HG03139 (cell line): ENCODE results near the gene BEND3.
A peak's percentile ranks its signal among the peaks of the same experiment; 100 is the strongest.
"Not testable (repeated sequence)": the region's sequence is repeated elsewhere in the genome, so short reads cannot be mapped to it uniquely, and the experiment has no call there.

ENCODE experiments used
- ATAC-seq: cut with Tn5 transposase; IDR thresholded peaks from one replicate; pipeline ENCODE4 v1.9.1; 2021; ENCODE audit not compliant: unreplicated experiment

BEND3 gene

DNA sequence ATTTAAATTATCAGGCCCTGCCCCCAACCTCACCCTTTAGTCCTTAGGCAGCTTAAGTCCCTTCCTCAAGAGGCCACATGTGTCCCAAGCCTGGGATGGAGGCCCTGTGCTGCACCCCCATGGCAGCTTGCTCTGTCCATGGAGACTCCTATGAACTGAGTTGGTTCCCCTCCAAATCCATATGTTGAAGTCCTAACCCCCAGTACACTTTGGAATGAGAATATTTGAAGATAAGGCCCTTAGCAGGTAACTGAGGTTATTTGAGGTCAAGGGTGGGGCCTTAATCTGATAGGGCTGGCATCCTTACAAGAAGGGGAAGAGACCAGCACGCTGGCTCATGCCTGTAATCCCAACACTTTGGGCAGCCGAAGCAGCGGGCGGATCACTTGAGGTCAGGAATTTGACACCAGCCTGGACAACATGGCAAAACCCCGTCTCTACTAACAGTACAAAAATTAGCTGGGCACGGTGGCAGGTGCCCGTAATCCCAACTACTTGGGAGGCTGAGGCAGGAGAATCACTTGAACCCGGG is 6.7 kb upstream of the BEND3 start:
- ATAC-seq, result no peak

DNA sequence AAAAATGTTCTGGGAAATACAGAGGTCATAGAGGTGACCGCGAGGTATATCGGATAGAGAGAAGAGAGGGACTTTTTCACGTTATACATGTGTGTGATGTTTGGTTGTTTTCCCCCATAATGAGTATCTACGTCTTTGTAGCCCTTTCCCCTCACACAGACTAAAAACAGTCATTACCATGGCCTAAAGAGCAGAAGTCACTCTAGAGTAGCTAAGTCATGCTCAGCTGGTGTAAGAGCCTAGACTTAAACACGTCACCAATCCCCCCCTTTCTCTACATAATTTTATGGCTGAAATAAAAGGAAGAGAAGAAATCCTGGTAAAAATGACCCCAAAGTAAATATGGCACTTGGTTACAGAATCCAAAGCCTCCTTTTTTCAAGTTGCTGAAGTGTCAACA is 6.0 kb upstream of the BEND3 start:
- no peak for ATAC-seq

DNA sequence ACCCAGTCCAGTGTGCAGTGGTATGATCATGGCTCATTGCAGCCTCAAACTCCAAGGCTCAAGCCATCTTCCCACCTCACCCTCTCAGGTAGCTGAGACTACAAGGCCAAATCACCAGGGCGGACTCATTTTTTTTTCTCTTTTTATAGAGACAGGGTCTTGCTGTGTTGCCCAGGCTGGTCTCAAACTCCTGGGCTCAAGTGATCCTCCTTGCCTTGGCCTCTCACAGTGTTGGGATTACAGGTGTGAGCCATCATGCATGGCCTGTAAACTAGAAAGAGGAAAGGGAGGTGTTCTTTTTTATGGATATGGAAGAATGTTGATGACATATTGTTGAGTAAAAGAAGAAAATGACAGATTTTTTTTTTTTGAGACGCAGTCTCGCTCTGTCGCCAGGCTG is 5.1 kb upstream of the BEND3 start:
- no peak for ATAC-seq

DNA sequence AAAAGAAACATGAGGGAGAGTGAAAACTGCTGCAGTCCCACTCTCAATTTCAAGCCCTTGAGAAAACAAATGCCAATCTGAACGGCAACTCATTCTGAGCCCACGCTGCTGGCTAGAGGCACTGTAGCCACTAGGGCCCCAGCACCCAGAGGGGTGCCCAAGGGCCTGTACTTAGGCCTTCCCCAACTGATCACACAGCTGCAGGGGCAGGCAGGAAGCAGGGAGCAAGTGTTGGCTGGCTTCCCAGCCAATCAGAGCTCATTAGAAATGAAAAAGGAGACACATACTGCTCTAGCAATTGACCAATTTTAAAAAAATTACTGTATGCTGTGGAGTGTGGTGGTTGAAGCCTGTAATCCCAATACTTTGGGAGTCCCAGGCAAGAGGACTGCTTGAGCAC is 3.7 kb upstream of the BEND3 start:
- no peak for ATAC-seq

DNA sequence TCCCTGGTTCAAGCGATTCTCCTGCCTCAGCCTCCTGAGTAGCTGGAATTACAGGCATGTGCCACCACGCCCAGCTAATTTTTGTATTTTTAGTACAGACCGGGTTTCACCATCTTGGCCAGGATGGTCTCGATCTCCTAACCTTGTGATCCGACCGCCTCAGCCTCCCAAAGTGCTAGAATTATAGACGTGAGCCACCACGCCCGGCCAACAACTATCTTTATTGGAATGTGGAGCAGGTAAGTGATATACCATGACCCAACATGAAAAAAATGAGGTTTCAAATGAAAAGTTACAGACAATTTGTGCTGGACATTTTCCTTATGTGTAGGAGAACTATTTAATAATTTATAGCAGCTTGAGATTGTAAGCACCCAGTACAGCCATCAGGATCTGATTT is 3.2 kb upstream of the BEND3 start:
- ATAC-seq, result not testable (repeated sequence)

DNA sequence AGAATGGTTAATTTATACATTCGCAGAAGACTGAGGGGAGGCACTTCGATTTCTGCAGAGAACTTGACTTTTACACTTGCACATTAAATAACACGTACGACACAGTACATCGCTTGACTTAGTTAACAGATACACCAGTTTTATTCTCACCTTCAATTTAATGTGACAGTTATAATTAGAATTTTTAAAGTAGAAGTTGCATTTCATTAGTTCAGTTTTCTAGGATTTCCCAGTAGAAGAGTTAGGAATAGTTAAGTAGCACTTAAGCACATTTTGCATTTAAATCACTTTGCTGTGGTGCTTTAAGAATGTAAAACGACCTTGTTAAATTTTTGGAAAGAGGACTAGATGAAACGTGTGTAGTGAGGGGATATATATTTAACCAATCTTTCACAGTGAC is 1.6 kb upstream of the BEND3 start:
- ATAC-seq, result no peak

DNA sequence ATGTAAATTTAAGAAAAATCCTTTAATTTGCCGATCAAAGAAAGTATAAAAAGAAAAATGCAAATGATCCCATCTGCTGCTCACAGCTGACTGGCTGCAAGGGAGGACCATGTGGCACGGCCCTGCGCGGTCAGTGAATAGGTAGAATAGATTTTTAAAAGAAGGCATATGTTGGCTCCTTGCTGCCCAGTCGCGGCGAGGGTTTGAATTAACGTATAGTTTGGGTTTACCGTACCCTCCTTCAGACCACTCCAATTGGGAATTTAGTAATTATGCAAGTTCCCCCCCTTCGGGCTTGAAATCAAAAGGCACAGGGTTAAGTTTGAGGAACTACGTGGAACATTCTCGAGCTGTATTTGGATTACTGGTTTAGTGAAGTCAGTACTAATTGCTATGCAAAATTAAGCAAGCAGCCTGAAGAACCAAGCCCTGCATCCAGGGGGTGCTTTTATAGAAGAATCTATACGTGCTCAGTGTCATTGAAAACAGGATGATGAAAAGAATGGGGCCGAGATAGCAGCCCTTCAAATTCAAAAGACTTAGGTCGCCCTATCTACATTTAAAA is 1.1 kb upstream of the BEND3 start:
- no peak for ATAC-seq

DNA sequence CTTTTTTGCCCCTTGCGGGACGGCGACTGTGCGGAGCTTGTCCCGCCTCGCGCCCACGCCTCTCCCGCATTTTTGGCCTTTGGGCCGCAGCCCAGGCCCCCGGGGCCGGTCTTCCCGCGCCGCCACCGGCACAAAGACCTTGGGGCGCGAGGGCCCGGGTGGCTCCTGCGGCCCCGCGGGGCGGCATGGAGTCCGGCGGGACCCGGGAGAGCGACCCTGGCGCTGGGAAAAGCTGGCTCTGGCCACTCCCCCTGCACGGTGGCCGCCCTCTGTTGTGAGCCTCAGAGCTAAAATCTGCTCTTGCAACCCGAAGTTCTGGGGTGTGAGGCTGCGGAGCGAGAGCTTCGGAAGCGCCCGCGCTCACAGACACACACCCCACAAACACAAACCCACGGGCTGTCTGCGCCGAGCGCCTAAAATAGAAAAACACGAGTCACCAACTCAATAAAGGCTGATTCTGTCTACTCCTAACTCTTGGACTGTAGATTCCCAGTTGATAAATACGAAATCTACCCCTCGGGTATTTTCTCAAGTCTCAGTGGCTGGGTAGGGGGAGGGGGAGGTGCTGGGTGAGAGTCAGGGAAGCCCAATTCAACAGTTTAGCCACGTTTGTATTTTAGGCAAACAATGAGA is 496 bp upstream of the BEND3 start:
- no peak for ATAC-seq

DNA sequence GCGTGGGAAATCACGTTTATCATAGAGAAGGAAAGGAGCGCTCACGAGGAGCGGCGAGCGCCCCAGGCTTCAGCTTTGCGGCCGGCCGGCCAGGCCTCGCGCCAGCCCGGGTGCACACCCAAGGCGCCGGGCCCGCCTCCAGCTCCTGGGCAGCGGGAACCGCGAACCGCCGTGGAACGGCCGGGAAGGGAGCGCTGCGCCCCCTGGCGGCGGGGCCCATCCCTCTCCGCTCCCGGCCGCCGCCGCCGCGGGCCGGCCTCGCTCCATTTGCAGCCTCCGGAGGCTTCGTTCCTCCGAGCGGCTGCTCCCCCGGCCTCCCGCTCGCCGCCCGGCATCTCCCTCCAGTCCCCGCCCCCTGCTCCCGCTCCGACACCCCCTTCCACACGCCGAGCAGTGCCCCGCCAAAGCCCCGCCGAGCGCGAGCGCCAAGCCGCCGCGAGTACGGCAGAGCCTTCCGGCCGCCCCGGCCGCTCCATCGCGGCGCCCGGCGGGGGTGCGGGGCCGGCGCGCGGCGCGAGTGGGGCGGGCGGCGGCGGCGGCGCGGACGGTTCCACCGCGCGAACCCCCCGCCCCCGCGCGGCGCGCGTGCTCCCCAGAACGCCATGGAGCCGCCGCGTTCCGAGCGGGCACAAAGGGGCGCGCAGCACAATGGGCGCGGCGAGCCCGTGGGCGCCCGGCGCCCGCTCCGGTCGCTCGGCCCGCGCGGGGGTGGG is 946 bp downstream of the BEND3 start:
- peak; percentile 56 for ATAC-seq

DNA sequence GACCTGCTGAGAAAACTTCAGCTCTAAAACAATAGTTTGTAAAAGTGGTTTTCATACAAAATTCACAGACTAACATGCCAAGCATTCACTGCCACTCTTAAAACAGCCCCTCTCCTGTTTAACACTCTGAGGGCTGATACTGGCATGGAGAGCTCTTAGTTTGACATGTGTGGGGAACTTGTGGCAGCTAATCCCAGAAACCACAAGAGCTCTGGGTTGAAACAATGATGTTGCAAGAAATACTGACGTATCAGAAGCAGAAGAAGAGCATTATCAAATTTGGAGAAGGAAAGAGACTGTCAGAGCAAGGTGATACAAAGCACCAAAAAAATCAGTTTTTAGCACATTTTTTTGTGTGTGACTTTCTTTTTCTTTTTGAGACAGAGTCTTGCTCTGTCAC is 5.1 kb downstream of the BEND3 start:
- no peak for ATAC-seq

DNA sequence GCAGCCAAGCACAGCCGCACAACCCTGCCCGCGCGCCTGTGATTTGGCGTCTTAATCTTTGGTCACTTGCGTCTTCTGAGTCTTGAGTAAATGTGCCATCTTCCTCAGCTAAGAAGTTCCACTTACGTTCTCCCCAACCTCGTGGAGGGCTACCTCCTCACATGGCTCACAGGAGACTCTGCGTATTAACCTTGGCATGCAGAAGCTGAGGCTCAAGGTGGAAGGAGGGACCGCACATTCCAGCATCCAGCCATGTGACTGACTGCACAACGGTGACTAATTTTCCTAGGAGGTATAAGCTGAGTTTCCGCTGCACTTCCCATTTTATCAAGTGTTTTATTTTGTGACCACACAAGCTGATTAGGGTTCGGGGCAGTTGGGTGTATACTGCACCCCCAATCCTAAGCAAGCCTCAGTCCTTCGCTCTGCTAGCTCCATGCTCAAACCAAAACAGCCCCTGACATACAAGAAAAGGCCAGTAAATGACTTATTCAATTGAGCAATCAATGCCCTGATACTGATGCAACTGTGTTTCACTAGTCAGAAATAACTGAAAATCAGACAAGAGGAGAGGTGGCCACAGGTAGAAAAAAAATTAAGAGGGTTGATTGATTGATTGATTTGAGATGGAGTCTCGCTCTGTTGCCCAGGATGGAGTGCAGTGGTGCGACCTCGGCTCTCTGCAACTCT is 7.0 kb downstream of the BEND3 start:
- ATAC-seq, result no peak

DNA sequence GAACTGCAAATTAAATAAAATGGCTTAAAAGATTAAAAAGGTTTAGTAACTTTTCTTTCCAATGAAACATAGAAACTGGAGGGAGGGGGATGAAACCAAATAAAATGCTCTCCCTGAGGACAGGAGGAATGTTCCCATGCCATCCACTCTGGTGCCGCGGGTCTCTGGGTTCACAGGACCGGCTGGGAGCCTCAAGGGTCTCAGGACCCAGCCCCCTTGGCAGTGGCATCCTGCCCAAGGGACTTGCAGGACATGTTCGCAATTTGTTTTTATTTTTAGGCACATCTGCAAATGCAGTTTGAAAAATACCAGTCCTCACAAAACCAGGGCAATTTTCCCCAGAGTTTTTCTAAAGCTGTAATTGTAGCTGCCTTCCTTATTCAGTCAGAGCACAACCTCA is 7.5 kb downstream of the BEND3 start:
- ATAC-seq, result no peak

DNA sequence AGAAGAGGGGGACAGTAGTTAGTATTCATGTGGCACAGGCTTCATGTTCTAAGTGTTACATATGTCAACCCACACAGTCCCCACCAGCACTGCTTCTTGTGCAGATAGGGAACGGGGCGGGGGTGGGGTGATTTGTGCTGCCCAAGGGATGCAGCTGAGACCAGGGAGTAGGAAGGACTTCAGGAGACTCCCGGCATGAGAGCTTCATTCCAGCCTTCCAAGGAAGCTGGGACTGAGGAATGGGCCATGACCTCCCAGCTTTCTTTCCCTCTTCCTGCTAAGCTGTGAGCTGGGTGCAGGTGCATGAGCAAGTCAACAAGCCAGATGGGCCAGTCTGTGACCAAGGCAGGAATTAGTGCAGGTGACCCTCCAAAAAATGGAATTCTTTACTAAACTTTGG is 9.2 kb downstream of the BEND3 start:
- ATAC-seq, result no peak

DNA sequence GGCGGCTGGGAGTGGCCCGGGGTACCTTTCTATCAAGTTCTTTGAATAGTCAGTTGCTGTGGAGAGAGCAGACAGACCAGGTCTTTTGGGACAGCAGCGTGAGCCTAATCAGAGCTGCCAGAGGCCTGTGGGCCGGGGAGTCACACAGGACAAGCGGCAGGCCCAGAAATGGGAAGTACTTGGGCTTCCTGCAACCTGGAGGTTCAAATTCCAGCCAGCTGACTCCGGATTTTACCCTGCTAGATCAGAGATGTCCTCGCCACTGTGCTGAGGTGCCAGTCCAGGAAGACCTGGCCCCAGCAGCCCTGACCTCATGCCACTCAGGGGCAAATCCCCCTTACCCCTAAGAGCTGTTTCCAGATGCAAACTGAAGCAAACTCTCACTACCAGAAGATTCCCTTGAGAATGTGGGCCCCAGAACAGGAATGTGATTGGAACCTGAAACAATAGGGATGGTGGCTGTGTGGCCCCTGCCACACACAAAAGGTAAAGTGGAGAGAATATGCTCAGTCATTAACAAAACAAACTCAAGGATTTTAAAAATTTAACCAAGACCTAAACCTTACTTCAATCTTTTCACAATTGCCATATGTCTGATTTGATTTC is 9.7 kb downstream of the BEND3 start:
- ATAC-seq, result no peak

DNA sequence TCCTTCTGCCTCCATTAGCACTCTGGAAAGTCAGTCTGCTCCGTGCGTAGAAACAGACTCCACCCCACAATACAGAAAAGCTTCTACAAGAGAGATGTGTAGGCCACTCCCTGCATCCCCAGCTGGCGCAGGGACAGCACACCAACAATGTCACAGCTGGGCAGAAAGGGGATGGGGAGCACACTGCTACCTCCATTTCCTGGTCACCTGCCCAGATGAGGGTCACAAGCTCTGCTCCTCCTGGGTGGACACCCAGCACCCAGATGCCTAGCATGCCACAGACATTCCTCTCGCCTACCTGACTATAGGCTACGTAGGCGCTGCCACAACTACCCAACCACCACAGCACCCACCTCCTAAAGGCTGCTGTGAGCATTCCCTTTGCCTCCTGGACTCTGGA is 12.2 kb downstream of the BEND3 start:
- ATAC-seq, result no peak

DNA sequence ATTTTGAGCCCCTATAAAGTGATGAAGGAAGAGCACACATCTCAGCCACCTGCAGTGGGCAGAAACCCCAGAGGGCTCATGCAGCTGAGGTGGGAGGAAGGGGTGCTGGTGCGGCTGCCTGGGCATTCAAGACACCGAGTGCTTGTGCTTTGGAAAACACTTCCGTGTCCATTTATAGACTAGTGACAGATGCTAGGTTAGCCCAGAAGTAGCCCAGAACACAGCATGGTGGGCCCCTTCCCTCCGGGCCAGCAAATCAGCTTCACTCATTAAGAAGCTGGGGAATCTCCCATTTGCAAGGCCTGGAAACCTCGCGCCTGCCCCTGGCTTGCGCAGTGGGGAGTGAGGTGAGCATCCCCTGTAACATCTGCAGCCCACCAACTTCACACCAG is 12.9 kb downstream of the BEND3 start:
- no peak for ATAC-seq

DNA sequence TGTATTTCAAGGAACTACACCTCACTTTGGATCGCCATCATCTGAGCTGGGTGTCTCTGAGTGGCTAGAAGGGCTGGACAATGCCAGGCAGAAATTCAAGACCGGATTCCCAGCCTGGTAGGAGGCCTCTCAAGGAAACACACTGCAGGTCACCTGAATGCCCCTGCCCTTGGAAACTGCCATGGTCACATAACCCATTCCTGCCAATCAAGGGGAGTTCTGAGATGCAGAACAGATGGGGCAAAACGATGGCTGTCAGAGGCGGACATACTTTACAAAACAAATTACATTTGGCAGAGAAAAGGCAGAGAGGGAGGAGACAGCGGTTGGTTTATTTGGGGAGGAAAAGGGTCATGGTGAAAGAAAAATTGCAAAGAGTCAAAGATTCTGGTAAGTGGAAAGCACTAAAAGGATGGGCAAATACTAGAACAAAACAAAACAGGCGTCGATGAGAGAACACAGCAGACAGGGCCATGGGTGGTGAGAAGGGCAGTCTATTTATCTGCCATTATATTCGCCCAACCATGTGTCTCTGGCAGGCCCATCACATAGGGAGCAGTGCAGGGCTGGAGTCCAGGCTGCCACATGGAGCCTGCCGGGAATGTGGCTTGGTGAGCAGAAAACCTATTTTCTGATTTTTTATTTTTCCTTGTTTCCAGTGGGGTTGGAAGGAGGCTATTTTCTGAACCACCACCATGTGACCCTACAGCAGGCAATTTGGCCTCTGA is 13.5 kb downstream of the BEND3 start:
- ATAC-seq, result no peak

DNA sequence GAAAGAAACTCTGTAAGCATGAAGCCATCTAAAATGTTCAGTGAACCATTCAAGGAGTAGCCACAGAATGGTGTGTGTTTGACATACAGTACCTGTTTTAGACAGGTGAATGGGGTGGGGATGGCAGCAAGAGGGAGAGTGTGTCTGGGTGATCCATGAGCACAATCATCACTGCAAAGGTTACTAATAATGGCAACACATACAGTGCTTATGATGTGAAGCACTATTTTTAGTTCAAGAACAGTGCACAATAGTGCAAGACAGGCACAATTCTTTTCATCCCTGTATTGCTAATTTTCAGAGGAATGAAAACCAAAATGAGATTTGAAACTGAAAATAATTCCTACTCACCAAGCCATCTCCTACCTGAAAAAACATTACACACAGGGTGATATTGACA is 14.1 kb downstream of the BEND3 start:
- ATAC-seq, result no peak

DNA sequence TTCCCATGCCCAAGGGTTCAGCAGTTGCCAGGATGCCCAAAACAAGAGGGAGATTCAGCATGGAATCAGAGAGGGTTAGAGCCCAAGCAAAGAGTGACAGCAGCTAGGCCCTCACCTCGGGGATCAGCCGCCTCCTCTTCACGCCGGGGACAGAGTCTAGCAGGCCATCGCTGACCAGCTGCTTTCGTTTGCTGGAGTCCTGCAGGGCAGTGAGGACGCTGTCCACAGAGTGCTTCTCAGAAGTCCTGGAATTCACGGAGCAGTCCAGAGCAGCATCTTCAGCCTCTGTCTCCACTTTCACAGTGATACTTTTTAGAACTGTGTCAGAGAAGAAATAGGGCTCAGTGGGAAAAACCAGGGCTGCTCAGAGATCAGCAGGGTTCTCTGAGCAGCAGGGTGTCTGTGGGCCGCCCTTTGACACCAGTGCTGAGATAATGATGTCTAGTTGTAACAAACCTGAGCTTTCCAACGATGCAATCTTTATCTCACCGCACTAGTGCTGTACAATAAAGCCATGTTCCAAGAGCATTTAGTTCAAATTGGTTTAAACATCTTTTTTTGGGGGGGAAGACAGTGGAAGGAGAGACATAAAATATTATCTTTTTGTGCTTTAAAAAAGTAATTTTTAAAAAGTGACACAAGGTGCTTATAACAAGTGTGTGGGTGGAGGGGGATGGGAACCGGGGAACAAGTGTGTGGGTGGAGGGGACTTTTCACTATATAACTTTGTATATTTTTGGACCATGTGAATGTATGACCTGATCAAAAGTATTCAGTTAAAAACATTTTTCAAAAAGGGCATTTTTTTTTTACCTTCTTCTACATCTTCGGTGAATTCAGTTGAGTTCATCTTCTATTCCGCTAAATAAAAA is 16.6 kb downstream of the BEND3 start:
- ATAC-seq, result no peak

DNA sequence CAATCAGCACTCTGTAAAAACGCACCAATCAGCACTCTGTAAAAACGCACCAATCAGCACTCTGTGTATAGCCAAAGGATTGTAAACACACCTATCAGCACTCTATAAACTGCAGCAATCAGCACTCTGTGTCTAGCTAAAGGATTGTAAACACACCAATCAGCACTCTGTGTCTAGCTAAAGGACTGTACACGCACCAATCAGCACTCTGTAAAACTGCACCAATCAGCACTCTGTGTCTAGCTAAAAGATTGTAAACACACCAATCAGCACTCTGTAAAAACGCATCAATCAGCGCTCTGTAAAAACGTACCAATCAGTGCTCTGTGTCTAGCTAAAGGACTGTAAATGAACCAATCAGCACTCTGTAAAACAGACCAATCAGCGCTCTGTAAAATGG is 30.9 kb downstream of the BEND3 start:
- ATAC-seq, result not testable (repeated sequence)
